H1 (cell line): Measurements from ENCODE around the gene FRMPD2.

Experiments used
- CBX8 ChIP-seq: fragments of 300-800, 300-1000 bp; sonication (generic); IDR thresholded peaks from 2 replicates; pipeline ENCODE4 v1.7.1; 2016; ENCODE audit warnings: low read depth, low read length, borderline replicate concordance
- CHD1 ChIP-seq: IDR thresholded peaks from 2 replicates; pipeline ENCODE4 v1.6.1; 2012; ENCODE audit warnings: low read depth, low read length, improper control_type of control experiment
- CTCF ChIP-seq, 3 experiments: IDR thresholded peaks; 1 replicate in 2 of 3; 2 replicates in 1 of 3; pipeline versions ENCODE4 v1.5.1 to v1.6.1; 2011; ENCODE audit warnings: low read length in 3 of 3, mild to moderate bottlenecking in 3 of 3, inconsistent platforms in 2 of 3, low read depth in 1 of 3, moderate library complexity in 1 of 3; ENCODE audit not compliant: insufficient read depth in 1 of 3; ENCODE audit errors: control extremely low read depth in 1 of 3
- KDM1A ChIP-seq: fragments of 200-600, 300-600 bp; sonication (generic); IDR thresholded peaks from 2 replicates; pipeline ENCODE4 v1.7.1; 2016; ENCODE audit warnings: mild to moderate bottlenecking, low read length, borderline replicate concordance
- MAFK ChIP-seq: IDR thresholded peaks from 2 replicates; pipeline ENCODE4 v1.6.1; 2012; ENCODE audit warnings: low read depth, mild to moderate bottlenecking, improper control_type of control experiment, low read length
- POLR2A ChIP-seq, 2 experiments: IDR thresholded peaks; 1 replicate in 1 of 2; 2 replicates in 1 of 2; pipeline ENCODE4 v1.6.1; 2011; ENCODE audit warnings: low read depth in 2 of 2, low read length in 2 of 2, mild to moderate bottlenecking in 2 of 2; ENCODE audit errors: control extremely low read depth in 1 of 2
- RAD21 ChIP-seq, 2 experiments: IDR thresholded peaks in 1 of 2; conservative IDR thresholded peaks in 1 of 2; 2 replicates each; pipeline ENCODE4 v1.6.1; 2011; ENCODE audit warnings: low read depth in 2 of 2, low read length in 2 of 2, improper control_type of control experiment in 1 of 2, inconsistent platforms in 1 of 2, mild to moderate bottlenecking in 1 of 2, moderate library complexity in 1 of 2
- RXRA ChIP-seq: IDR thresholded peaks from 2 replicates; pipeline ENCODE4 v1.6.1; 2011; ENCODE audit warnings: low read depth, mild to moderate bottlenecking, low read length, moderate library complexity; ENCODE audit not compliant: insufficient read depth
- YY1 ChIP-seq: IDR thresholded peaks from 2 replicates; pipeline ENCODE4 v1.6.1; 2011; ENCODE audit warnings: low read depth, mild to moderate bottlenecking, low read length
- ZNF274 ChIP-seq: IDR thresholded peaks from 2 replicates; pipeline ENCODE4 v1.7.0; 2012; ENCODE audit warnings: low read length, borderline replicate concordance; ENCODE audit errors: extremely low read depth

GRCh38 chr10:48245977-48246376 is 28.5 kb downstream of the FRMPD2 start:
- TF ChIP-seq RXRA (no peak), YY1 (no peak), CTCF (IDR thresholded peaks at IDR 0.05; ENCODE audit: control extremely low read depth in 1 of 3, insufficient read depth in 1 of 3, low read depth in 1 of 3, low read length in 3 of 3) (no peak), POLR2A (IDR thresholded peaks at IDR 0.05; ENCODE audit: control extremely low read depth in 1 of 2, low read depth in 2 of 2, low read length in 2 of 2) (no peak), CHD1 (no peak), RAD21 (IDR thresholded peaks at IDR 0.05 in 1 of 2, conservative IDR thresholded peaks at IDR 0.05 in 1 of 2; ENCODE audit: low read depth in 2 of 2, low read length in 2 of 2) (no peak), ZNF274 (no peak), KDM1A (no peak), MAFK (no peak), CBX8 (no peak)
